HepG2 (cell line): ENCODE measurements around the gene PAPPA2. TPM values are rescaled to one million over a fixed set of nuclear protein-coding genes. Genes with fewer than 3 reads are reported as not detected.

Experiments
- ATAC-seq: fragments of 200-7000 bp; cut with Tn5 transposase; 3 replicates; pipeline ENCODE4 v1.9.1; 2020; ENCODE audit warnings: mild to moderate bottlenecking, moderate library complexity
- BruUV-seq: library from RNA; stranded (reverse); fragments of 400-500 nt; replicated peaks from 2 replicates; lab custom pipeline; 2021; lab: Mats Ljungman, UMichigan
- CTCF ChIA-PET: fragments of 300-600 bp; formaldehyde crosslinking; extraction: SDS; loops from one replicate; lab custom pipeline; 2021; ENCODE audit warnings: low total read pairs, inconsistent platforms, low intra/inter-chr PET ratio; lab: Yijun Ruan, JAX
- POLR2A ChIA-PET: fragments of 350-600 bp; sonication (Branson Sonifier 250); formaldehyde crosslinking; loops from one replicate; lab custom pipeline; 2020; ENCODE audit warnings: antibody characterized with exemption, inconsistent platforms; lab: Yijun Ruan, JAX
- DNase-seq: peaks from one replicate; pipeline ENCODE4 v3.0.0-alpha.2; 2015; ENCODE audit warnings: low spot score
- FAIRE-seq: peaks from 3 replicates; lab custom pipeline; 2011; peaks lifted over from hg19 to GRCh38; lab: Jason Lieb, UNC
- H2AFZ ChIP-seq: one replicate; pipeline ENCODE4 v1.6.1; 2011; ENCODE audit warnings: low read length, inconsistent platforms
- H3K27ac ChIP-seq: fragments of 300-600 bp; 3 replicates; pipeline ENCODE4 v1.8.0; 2011; ENCODE audit warnings: mixed run types, mild to moderate bottlenecking, mixed read lengths, low read length, inconsistent platforms; ENCODE audit not compliant: insufficient read depth; ENCODE audit errors: extremely low read length
- H3K27me3 ChIP-seq, 2 experiments: fragments of 200-600 bp in 1 of 2; 2 replicates in 1 of 2; 3 replicates in 1 of 2; pipeline versions ENCODE4 v1.6.0 to v1.8.0; 2011; ENCODE audit warnings: low read length in 2 of 2, mild to moderate bottlenecking in 2 of 2, moderate library complexity in 2 of 2, inconsistent platforms in 1 of 2; ENCODE audit not compliant: insufficient read depth in 2 of 2, control insufficient read depth in 1 of 2
- H3K36me3 ChIP-seq, 2 experiments: fragments of 200-600 bp in 1 of 2; replicated peaks in 1 of 2; 2 replicates in 1 of 2; 3 replicates in 1 of 2; pipeline versions ENCODE4 v1.5.1 to v1.8.0; 2011; ENCODE audit warnings: low read length in 2 of 2, inconsistent platforms in 1 of 2; ENCODE audit not compliant: insufficient read depth in 2 of 2, control insufficient read depth in 1 of 2
- H3K4me1 ChIP-seq: 2 replicates; pipeline ENCODE4 v1.5.1; 2012; ENCODE audit warnings: low read length, inconsistent platforms; ENCODE audit not compliant: insufficient read depth
- H3K4me2 ChIP-seq: 2 replicates; pipeline ENCODE4 v1.6.0; 2011; ENCODE audit warnings: low read depth, low read length, inconsistent platforms
- H3K4me3 ChIP-seq, 3 experiments: fragments of 200-600 bp in 1 of 3; sonication (generic), shearing (Covaris generic) in 1 of 3; replicated peaks in 1 of 3; 2 replicates each; pipeline ENCODE4 v1.5.1; 2011 to 2016; ENCODE audit warnings: low read length in 3 of 3, inconsistent platforms in 2 of 3, low read depth in 2 of 3, mild to moderate bottlenecking in 2 of 3, control low read depth in 1 of 3, mixed read lengths in 1 of 3; ENCODE audit not compliant: insufficient read depth in 1 of 3
- H3K79me2 ChIP-seq: one replicate; pipeline ENCODE4 v1.6.1; 2011; ENCODE audit warnings: low read length, inconsistent platforms; ENCODE audit not compliant: insufficient read depth
- H3K9ac ChIP-seq: 2 replicates; pipeline ENCODE4 v1.6.0; 2011; ENCODE audit warnings: mild to moderate bottlenecking, low read depth, low read length, inconsistent platforms; ENCODE audit not compliant: insufficient read depth
- H3K9me3 ChIP-seq: 2 replicates; pipeline ENCODE4 v1.5.1; 2012; ENCODE audit warnings: mild to moderate bottlenecking, low read length
- H4K20me1 ChIP-seq: 2 replicates; pipeline ENCODE4 v1.6.0; 2011; ENCODE audit warnings: inconsistent platforms, mild to moderate bottlenecking, low read length, moderate library complexity; ENCODE audit not compliant: insufficient read depth
- KDM2A ChIP-seq: sonication (generic); formaldehyde crosslinking; IDR thresholded peaks from 2 replicates; pipeline ENCODE4 v1.4.0; 2020; ENCODE audit warnings: low read depth, missing genetic modification reagents, borderline replicate concordance
- NR2F2 ChIP-seq: IDR thresholded peaks from 2 replicates; pipeline ENCODE4 v1.6.1; 2012; ENCODE audit warnings: low read depth, inconsistent platforms, borderline replicate concordance
- SAFB2 ChIP-seq: sonication (generic); formaldehyde crosslinking; IDR thresholded peaks from 2 replicates; pipeline ENCODE4 v1.5.1; 2020; ENCODE audit warnings: missing genetic modification reagents, low read depth, mild to moderate bottlenecking, borderline replicate concordance
- ZNF562 ChIP-seq: sonication (generic); formaldehyde crosslinking; IDR thresholded peaks from 2 replicates; pipeline ENCODE4 v1.8.0; 2022; ENCODE audit warnings: missing genetic modification reagents, borderline replicate concordance
- WGBS: methylation state at CpG from one replicate; pipeline ENCODE4 v1.1.6; 2017; ENCODE audit warnings: low lambda C conversion rate; 5-methylcytosine and 5-hydroxymethylcytosine counted together
- in situ Hi-C: cut with HindIII; loops from 2 replicates; pipeline ENCODE4 v1.10.0; 2017; ENCODE audit warnings: low pct_unique_long_range_greater_than_20kb; ENCODE audit not compliant: extremely low pct_ligation_motif_present
- intact Hi-C: fragments of 100-400 bp; cut with micrococcal nuclease; formaldehyde crosslinking; loops from one replicate; pipeline ENCODE4 v1.10.0; 2022; ENCODE audit not compliant: unreplicated experiment
- polyA plus RNA-seq, 8 experiments: library from polyadenylated mRNA; depleted of rRNA in 3 of 8; stranded (reverse) in 7 of 8; unstranded in 1 of 8; fragments of >200 nt; fragmentation: Illumina TruSeq in 4 of 8; extraction: Trizol in 4 of 8; gene quantifications; 2 replicates each; pipeline versions ENCODE4 v1.2.1 to v1.2.3, GENCODE V29; 2011 to 2016; ENCODE audit warnings: low read depth in 4 of 8, missing spikeins in 1 of 8, mixed read lengths in 1 of 8; ENCODE audit not compliant: insufficient read depth in 1 of 8
- total RNA-seq, 5 experiments: library from RNA; depleted of rRNA; stranded (reverse); fragments of >200 nt; fragmentation: Illumina TruSeq; extraction: Trizol; gene quantifications; 2 replicates each; pipeline ENCODE4 v1.2.3, GENCODE V29; 2016; ENCODE audit warnings: low read depth in 1 of 5
- TF ChIP-seq, protein P1 (sequence below): IDR thresholded peaks from 2 replicates; pipeline ENCODE4 v1.6.1; 2016; ENCODE audit warnings: missing genetic modification reagents, missing compliant biosample characterization
- TF ChIP-seq, protein P2 (sequence below): IDR thresholded peaks from 2 replicates; pipeline ENCODE4 v1.6.1; 2016; ENCODE audit warnings: low read depth, control low read depth
- TF ChIP-seq, protein P3 (sequence below): sonication (generic); formaldehyde crosslinking; IDR thresholded peaks from 2 replicates; pipeline ENCODE4 v1.5.0; 2020; ENCODE audit warnings: missing genetic modification reagents

PAPPA2 gene
- total and polyA plus RNA-seq, 2 of the 13 experiments (the other 11 are each of a cell fraction or from before 2014, with no cell fraction given): 0.01 TPM; not detected in 1

DNA sequence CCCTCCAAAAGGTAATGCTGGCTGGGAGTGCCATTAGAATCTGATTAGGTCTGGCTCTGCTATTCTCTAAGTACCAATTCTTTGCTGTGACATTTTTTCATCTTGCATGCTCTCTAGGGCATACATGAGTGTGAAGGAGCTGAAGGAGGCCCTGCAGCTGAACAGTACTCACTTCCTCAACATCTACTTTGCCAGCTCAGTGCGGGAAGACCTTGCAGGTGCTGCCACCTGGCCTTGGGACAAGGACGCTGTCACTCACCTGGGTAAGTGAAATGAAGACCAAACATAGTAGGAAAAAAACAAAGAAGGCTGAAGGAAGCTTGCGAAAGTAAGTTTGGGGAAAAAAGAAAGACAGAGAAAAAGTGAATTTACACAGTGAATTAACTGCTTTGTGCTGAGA, 207.9 kb downstream of the PAPPA2 start:
- Histone ChIP-seq H3K36me3 (no peaks in the 10 kb centered on the region), H3K4me1 (no peaks in the 10 kb centered on the region), H4K20me1 (no peaks in the 10 kb centered on the region), H2AFZ (no peak overlapping the region), H3K79me2 (no peaks in the 10 kb centered on the region), H3K27me3 (no peaks in the 10 kb centered on the region), H3K4me2 (no peak overlapping the region), H3K4me3 (no peak overlapping the region), H3K27ac (no peak overlapping the region), H3K9me3 (no peaks in the 10 kb centered on the region), H3K9ac (no peak overlapping the region)
- no peak for DNase-seq
- no peak for FAIRE-seq
- 19% methylated on average over 3 of the region's 3 CpGs for WGBS
- ChIA-PET CTCF (no interaction called here), POLR2A (no interaction called here)
- no peak for ATAC-seq
- TF ChIP-seq, protein P1, sequence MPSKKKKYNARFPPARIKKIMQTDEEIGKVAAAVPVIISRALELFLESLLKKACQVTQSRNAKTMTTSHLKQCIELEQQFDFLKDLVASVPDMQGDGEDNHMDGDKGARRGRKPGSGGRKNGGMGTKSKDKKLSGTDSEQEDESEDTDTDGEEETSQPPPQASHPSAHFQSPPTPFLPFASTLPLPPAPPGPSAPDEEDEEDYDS (CRISPR knock-in tag): no peak
- no peak for TF ChIP-seq KDM2A
- TF ChIP-seq NR2F2: no peak
- no peak for TF ChIP-seq SAFB2
- TF ChIP-seq, protein P2, sequence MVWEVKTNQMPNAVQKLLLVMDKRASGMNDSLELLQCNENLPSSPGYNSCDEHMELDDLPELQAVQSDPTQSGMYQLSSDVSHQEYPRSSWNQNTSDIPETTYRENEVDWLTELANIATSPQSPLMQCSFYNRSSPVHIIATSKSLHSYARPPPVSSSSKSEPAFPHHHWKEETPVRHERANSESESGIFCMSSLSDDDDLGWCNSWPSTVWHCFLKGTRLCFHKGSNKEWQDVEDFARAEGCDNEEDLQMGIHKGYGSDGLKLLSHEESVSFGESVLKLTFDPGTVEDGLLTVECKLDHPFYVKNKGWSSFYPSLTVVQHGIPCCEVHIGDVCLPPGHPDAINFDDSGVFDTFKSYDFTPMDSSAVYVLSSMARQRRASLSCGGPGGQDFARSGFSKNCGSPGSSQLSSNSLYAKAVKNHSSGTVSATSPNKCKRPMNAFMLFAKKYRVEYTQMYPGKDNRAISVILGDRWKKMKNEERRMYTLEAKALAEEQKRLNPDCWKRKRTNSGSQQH (CRISPR knock-in tag): no peak
- no peak for TF ChIP-seq ZNF562 (CRISPR knock-in tag)
- TF ChIP-seq, protein P3, sequence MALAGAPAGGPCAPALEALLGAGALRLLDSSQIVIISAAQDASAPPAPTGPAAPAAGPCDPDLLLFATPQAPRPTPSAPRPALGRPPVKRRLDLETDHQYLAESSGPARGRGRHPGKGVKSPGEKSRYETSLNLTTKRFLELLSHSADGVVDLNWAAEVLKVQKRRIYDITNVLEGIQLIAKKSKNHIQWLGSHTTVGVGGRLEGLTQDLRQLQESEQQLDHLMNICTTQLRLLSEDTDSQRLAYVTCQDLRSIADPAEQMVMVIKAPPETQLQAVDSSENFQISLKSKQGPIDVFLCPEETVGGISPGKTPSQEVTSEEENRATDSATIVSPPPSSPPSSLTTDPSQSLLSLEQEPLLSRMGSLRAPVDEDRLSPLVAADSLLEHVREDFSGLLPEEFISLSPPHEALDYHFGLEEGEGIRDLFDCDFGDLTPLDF (CRISPR knock-in tag): no peak
- no TSS peak for BruUV-seq
- intact Hi-C loops (no loop called here), in situ Hi-C loops (no loop called here)
